Keratinocyte (primary cell): Measurements from ENCODE around the gene WDR5. TPM values are rescaled to one million over a fixed set of nuclear protein-coding genes. Genes with fewer than 3 reads are reported as not detected.

Experiments used
- DNase-seq: peaks from one replicate; pipeline ENCODE4 v3.0.0-alpha.2; 2011; ENCODE audit warnings: low read depth, missing footprints, low spot score
- FAIRE-seq: peaks from 2 replicates; lab custom pipeline; 2011; peaks lifted over from hg19 to GRCh38; lab: Jason Lieb, UNC
- H2AFZ ChIP-seq: 2 replicates; pipeline ENCODE4 v1.6.0; 2012; ENCODE audit warnings: low read length, control low read depth, inconsistent platforms; ENCODE audit not compliant: control insufficient read depth
- H3K27ac ChIP-seq: 2 replicates; pipeline ENCODE4 v1.5.1; 2011; ENCODE audit warnings: low read length; ENCODE audit not compliant: control insufficient read depth, insufficient read depth
- H3K27me3 ChIP-seq: 3 replicates; pipeline ENCODE4 v1.6.0; 2011; ENCODE audit warnings: low read length; ENCODE audit not compliant: control insufficient read depth, insufficient read depth; ENCODE audit errors: extremely low read depth
- H3K36me3 ChIP-seq, 2 experiments: 2 replicates in 1 of 2; 3 replicates in 1 of 2; pipeline ENCODE4 v1.5.1; 2011; ENCODE audit warnings: low read length in 2 of 2, mild to moderate bottlenecking in 1 of 2; ENCODE audit not compliant: control insufficient read depth in 2 of 2, insufficient read depth in 2 of 2; ENCODE audit errors: extremely low read depth in 1 of 2
- H3K4me1 ChIP-seq: 3 replicates; pipeline ENCODE4 v1.5.1; 2011; ENCODE audit warnings: low read length; ENCODE audit not compliant: control insufficient read depth, insufficient read depth; ENCODE audit errors: extremely low read depth
- H3K4me2 ChIP-seq: 3 replicates; pipeline ENCODE4 v1.6.0; 2011; ENCODE audit warnings: low read depth, low read length; ENCODE audit not compliant: control insufficient read depth, insufficient read depth; ENCODE audit errors: extremely low read depth
- H3K4me3 ChIP-seq, 3 experiments: fragments of 200-600 bp in 1 of 3; sonication (generic) in 1 of 3; 2 replicates in 2 of 3; 3 replicates in 1 of 3; pipeline ENCODE4 v1.5.1; 2011 to 2016; ENCODE audit warnings: low read length in 3 of 3, mild to moderate bottlenecking in 3 of 3, control low read depth in 2 of 3, inconsistent platforms in 1 of 3, low read depth in 1 of 3, mixed read lengths in 1 of 3, mixed run types in 1 of 3, moderate library complexity in 1 of 3; ENCODE audit not compliant: control insufficient read depth in 2 of 3, insufficient read depth in 2 of 3; ENCODE audit errors: extremely low read depth in 1 of 3
- H3K79me2 ChIP-seq: 2 replicates; pipeline ENCODE4 v1.6.0; 2012; ENCODE audit warnings: low read length; ENCODE audit not compliant: control insufficient read depth, insufficient read depth
- H3K9ac ChIP-seq: 3 replicates; pipeline ENCODE4 v1.6.0; 2011; ENCODE audit warnings: low read length; ENCODE audit not compliant: control insufficient read depth, insufficient read depth; ENCODE audit errors: extremely low read depth
- H3K9me1 ChIP-seq: 3 replicates; pipeline ENCODE4 v1.6.0; 2011; ENCODE audit warnings: low read length; ENCODE audit not compliant: control insufficient read depth, insufficient read depth; ENCODE audit errors: extremely low read depth
- H3K9me3 ChIP-seq: 2 replicates; pipeline ENCODE4 v1.5.1; 2012; ENCODE audit warnings: low read depth, low read length; ENCODE audit not compliant: control insufficient read depth
- H4K20me1 ChIP-seq: 3 replicates; pipeline ENCODE4 v1.6.0; 2011; ENCODE audit warnings: low read length; ENCODE audit not compliant: control insufficient read depth, insufficient read depth; ENCODE audit errors: extremely low read depth
- EZH2 ChIP-seq: IDR thresholded peaks from one replicate; pipeline ENCODE4 v1.6.1; 2012; ENCODE audit warnings: inconsistent platforms, mild to moderate bottlenecking, low read length, moderate library complexity
- dilution Hi-C: fragments of 300-500 bp; cut with MboI; formaldehyde crosslinking; loops from one replicate; pipeline ENCODE4 v1.7.0; 2020; ENCODE audit warnings: low sequenced_read_pairs; ENCODE audit not compliant: extremely low pct_ligation_motif_present
- polyA plus RNA-seq, 5 experiments: library from polyadenylated mRNA; depleted of rRNA in 3 of 5; stranded (reverse) in 3 of 5; stranded (forward) in 1 of 5; unstranded in 1 of 5; fragments of >200 nt; gene quantifications; 1 replicate in 1 of 5; 2 replicates in 3 of 5; 3 replicates in 1 of 5; pipeline versions ENCODE4 v1.2.1 to v1.2.3, GENCODE V29; 2011 to 2012; ENCODE audit warnings: missing spikeins in 2 of 5, low read depth in 1 of 5, low replicate concordance in 1 of 5
- TF ChIP-seq, protein P1 (sequence below), 3 experiments: IDR thresholded peaks in 1 of 3; conservative IDR thresholded peaks in 1 of 3; optimal IDR thresholded peaks in 1 of 3; 2 replicates in 2 of 3; 3 replicates in 1 of 3; pipeline versions ENCODE3 to v1.5.1; 2011; ENCODE audit warnings: low read length in 3 of 3, mild to moderate bottlenecking in 3 of 3, moderate library complexity in 2 of 3, control low read depth in 1 of 3, inconsistent platforms in 1 of 3; ENCODE audit not compliant: insufficient read depth in 2 of 3; ENCODE audit errors: extremely low read depth in 1 of 3

The WDR5 gene
- polyA plus RNA-seq, 1 donor (not counting 4 experiments of a cell fraction or from before 2014, with no cell fraction given), result 31.2 TPM

DNA sequence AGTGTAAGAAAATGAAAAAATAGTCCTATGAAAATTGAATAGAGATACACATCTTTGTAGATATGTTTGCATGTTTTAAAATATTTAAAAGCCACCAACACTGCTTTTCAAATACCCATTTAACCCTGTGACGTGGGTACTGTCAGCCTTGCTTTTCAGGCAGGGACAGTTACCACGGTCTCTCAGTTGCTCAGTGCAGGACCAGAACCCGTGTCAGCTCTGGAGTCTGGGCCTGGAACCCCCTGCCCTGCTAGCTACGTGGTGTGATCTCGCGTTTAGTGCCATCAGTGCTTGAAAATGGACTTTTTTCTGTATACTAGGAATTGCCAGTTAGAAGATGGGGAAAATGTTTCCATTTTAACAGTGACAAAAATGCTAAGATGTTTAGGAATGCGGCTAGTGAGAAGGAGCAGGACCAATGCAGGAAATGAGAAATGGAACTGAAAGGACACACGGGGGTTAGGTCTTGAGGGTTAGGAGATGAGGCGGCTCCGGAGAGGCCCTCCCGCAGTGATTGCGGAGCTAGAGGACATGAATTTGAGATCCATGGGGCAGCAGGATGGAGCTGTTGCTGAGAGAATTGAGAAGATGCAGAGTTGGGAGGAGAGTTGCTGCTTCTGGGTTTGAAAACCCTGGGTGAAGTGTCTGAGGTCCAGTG lies 14.8 kb downstream of the WDR5 start:
- dilution Hi-C loops, result no loop called here
- Histone ChIP-seq H3K9me3 (no peaks in the 10 kb centered on the region), H2AFZ (no peak overlapping the region), H3K27me3 (no peaks in the 10 kb centered on the region), H3K4me2 (no peak overlapping the region), H3K36me3 (peaks cover 49 to 57% of the 10 kb centered on the region in 2 experiments), H3K4me1 (peaks cover 15% of the 10 kb centered on the region), H3K4me3 (no peak overlapping the region), H3K79me2 (peaks cover 3% of the 10 kb centered on the region), H3K9me1 (no peaks in the 10 kb centered on the region), H3K9ac (no peak overlapping the region), H3K27ac (no peak overlapping the region), H4K20me1 (peaks cover 9% of the 10 kb centered on the region)
- TF ChIP-seq, protein P1, sequence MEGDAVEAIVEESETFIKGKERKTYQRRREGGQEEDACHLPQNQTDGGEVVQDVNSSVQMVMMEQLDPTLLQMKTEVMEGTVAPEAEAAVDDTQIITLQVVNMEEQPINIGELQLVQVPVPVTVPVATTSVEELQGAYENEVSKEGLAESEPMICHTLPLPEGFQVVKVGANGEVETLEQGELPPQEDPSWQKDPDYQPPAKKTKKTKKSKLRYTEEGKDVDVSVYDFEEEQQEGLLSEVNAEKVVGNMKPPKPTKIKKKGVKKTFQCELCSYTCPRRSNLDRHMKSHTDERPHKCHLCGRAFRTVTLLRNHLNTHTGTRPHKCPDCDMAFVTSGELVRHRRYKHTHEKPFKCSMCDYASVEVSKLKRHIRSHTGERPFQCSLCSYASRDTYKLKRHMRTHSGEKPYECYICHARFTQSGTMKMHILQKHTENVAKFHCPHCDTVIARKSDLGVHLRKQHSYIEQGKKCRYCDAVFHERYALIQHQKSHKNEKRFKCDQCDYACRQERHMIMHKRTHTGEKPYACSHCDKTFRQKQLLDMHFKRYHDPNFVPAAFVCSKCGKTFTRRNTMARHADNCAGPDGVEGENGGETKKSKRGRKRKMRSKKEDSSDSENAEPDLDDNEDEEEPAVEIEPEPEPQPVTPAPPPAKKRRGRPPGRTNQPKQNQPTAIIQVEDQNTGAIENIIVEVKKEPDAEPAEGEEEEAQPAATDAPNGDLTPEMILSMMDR (optimal IDR thresholded peaks at IDR 0.05 in 1 of 3, IDR thresholded peaks at IDR 0.05 in 1 of 3, conservative IDR thresholded peaks at IDR 0.05 in 1 of 3; ENCODE audit: extremely low read depth in 1 of 3, insufficient read depth in 2 of 3, low read length in 3 of 3), result no peak
- TF ChIP-seq EZH2, result no peak
- FAIRE-seq (no peak), DNase-seq (no peak)

GRCh38 chr9:134152022-134152448 lies 16.2 kb downstream of the WDR5 start:
- Histone ChIP-seq H3K27ac (no peak overlapping the region), H3K9me3 (no peaks in the 10 kb centered on the region), H4K20me1 (peaks cover 8% of the 10 kb centered on the region), H3K36me3 (peaks cover 58% of the 10 kb centered on the region in 2 experiments), H3K4me1 (peaks cover 6% of the 10 kb centered on the region), H3K4me2 (no peak overlapping the region), H2AFZ (no peak overlapping the region), H3K79me2 (peaks cover 3% of the 10 kb centered on the region), H3K9ac (no peak overlapping the region), H3K27me3 (no peaks in the 10 kb centered on the region), H3K9me1 (no peaks in the 10 kb centered on the region), H3K4me3 (no peak overlapping the region)
- TF ChIP-seq, protein P1 (optimal IDR thresholded peaks at IDR 0.05 in 1 of 3, IDR thresholded peaks at IDR 0.05 in 1 of 3, conservative IDR thresholded peaks at IDR 0.05 in 1 of 3; ENCODE audit: extremely low read depth in 1 of 3, insufficient read depth in 2 of 3, low read length in 3 of 3), result no peak
- TF ChIP-seq EZH2, result no peak
- no peak for FAIRE-seq
- dilution Hi-C loops, result no loop called here
- no peak for DNase-seq
